Loucy (cell line): Measurements from ENCODE around the gene SDF4.

Experiments
- H2AFZ ChIP-seq: fragments of 200-600 bp; sonication (generic); 2 replicates; pipeline ENCODE4 v1.6.0; 2016; ENCODE audit warnings: antibody characterized with exemption, mild to moderate bottlenecking, low read length, moderate library complexity
- H3F3A ChIP-seq: fragments of 200-600 bp; 2 replicates; pipeline ENCODE4 v1.6.0; 2016; ENCODE audit warnings: antibody characterized with exemption, low read depth, mild to moderate bottlenecking
- H3K27me3 ChIP-seq: fragments of 200-600 bp; sonication (generic); 2 replicates; pipeline ENCODE4 v1.6.1; 2014; ENCODE audit warnings: low read length, mild to moderate bottlenecking; ENCODE audit not compliant: insufficient read depth, poor library complexity, severe bottlenecking
- H3K36me3 ChIP-seq: fragments of 200-600 bp; sonication (generic); 2 replicates; pipeline ENCODE4 v1.6.1; 2016; ENCODE audit warnings: low read length; ENCODE audit not compliant: insufficient read depth
- H3K4me1 ChIP-seq: fragments of 200-600 bp; sonication (generic); 2 replicates; pipeline ENCODE4 v1.5.1; 2014; ENCODE audit warnings: low read length, mild to moderate bottlenecking; ENCODE audit not compliant: insufficient read depth, poor library complexity, severe bottlenecking
- H3K4me2 ChIP-seq: fragments of 200-600 bp; sonication (generic); 2 replicates; pipeline ENCODE4 v1.6.0; 2014; ENCODE audit warnings: antibody characterized with exemption, low read length, low read depth, mild to moderate bottlenecking; ENCODE audit not compliant: poor library complexity, severe bottlenecking
- H3K4me3 ChIP-seq: fragments of 200-600 bp; sonication (generic); 2 replicates; pipeline ENCODE4 v1.5.1; 2014; ENCODE audit warnings: low read length, mild to moderate bottlenecking, mixed read lengths; ENCODE audit not compliant: poor library complexity, severe bottlenecking
- H3K79me2 ChIP-seq: fragments of 200-600 bp; sonication (generic); 2 replicates; pipeline ENCODE4 v1.6.1; 2014; ENCODE audit warnings: low read length; ENCODE audit not compliant: insufficient read depth
- H3K9ac ChIP-seq: fragments of 200-600 bp; sonication (generic); 2 replicates; pipeline ENCODE4 v1.6.0; 2014; ENCODE audit warnings: mild to moderate bottlenecking, low read depth, low read length, moderate library complexity; ENCODE audit not compliant: poor library complexity, severe bottlenecking
- H3K9me2 ChIP-seq: fragments of 200-600 bp; sonication (generic); replicated peaks from 2 replicates; pipeline ENCODE4 v1.6.1; 2016; ENCODE audit warnings: low read depth, low read length, mixed read lengths
- H3K9me3 ChIP-seq: fragments of 200-600 bp; sonication (generic); 2 replicates; pipeline ENCODE4 v1.6.1; 2014; ENCODE audit warnings: mild to moderate bottlenecking, antibody characterized with exemption, low read length, low read depth; ENCODE audit not compliant: insufficient read depth
- H4K20me1 ChIP-seq: fragments of 200-600 bp; sonication (generic); 2 replicates; pipeline ENCODE4 v1.6.0; 2014; ENCODE audit warnings: antibody characterized with exemption, low read length, mild to moderate bottlenecking; ENCODE audit not compliant: insufficient read depth, poor library complexity, severe bottlenecking
- EZH2phosphoT487 ChIP-seq: fragments of 200-600 bp; IDR thresholded peaks from 2 replicates; pipeline ENCODE4 v1.6.1; 2018; ENCODE audit warnings: antibody characterized with exemption, mild to moderate bottlenecking, moderate library complexity, borderline replicate concordance
- TF ChIP-seq, protein P1 (sequence below): fragments of 200-600 bp; sonication (generic); conservative IDR thresholded peaks from 2 replicates; pipeline ENCODE4 v1.5.1; 2014; ENCODE audit warnings: mild to moderate bottlenecking, antibody characterized with exemption, low read length

Gene SDF4

DNA sequence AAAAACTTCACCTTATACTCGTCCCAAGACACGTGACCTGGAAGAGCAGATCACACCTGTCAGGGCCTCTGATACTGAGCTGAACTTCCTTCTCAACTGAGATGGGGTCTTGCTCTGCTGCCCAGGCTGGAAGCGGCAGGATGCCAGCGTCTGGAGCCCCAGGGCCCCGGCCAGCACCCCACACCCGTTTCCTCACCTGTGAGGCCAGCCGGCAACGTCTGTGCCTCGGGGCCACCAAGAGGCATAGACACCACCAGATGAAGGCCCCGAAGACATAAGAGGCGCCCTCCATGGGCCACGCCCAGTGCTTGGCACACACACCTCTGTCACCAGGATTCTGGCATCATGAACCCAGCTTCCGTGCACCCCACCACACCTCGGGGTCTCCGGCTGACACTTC lies 8.5 kb downstream of the SDF4 start:
- peaks cover 23% of the 10 kb centered on the region for H4K20me1 ChIP-seq
- H3K27me3 ChIP-seq: no peaks in the 10 kb centered on the region
- no peaks in the 10 kb centered on the region for H3K9me3 ChIP-seq
- H3K36me3 ChIP-seq: peaks cover 41% of the 10 kb centered on the region; the same call in 1 of the 2 replicates
- H3F3A ChIP-seq: no peaks in the 10 kb centered on the region
- no peaks in the 10 kb centered on the region for H3K9me2 ChIP-seq
- H2AFZ ChIP-seq: no peak overlapping the region
- H3K4me1 ChIP-seq: peaks cover 5% of the 10 kb centered on the region
- H3K4me3 ChIP-seq: no peak overlapping the region
- H3K79me2 ChIP-seq: peaks cover 38% of the 10 kb centered on the region
- H3K9ac ChIP-seq: no peak overlapping the region
- TF ChIP-seq EZH2phosphoT487: no peak
- TF ChIP-seq, protein P1, sequence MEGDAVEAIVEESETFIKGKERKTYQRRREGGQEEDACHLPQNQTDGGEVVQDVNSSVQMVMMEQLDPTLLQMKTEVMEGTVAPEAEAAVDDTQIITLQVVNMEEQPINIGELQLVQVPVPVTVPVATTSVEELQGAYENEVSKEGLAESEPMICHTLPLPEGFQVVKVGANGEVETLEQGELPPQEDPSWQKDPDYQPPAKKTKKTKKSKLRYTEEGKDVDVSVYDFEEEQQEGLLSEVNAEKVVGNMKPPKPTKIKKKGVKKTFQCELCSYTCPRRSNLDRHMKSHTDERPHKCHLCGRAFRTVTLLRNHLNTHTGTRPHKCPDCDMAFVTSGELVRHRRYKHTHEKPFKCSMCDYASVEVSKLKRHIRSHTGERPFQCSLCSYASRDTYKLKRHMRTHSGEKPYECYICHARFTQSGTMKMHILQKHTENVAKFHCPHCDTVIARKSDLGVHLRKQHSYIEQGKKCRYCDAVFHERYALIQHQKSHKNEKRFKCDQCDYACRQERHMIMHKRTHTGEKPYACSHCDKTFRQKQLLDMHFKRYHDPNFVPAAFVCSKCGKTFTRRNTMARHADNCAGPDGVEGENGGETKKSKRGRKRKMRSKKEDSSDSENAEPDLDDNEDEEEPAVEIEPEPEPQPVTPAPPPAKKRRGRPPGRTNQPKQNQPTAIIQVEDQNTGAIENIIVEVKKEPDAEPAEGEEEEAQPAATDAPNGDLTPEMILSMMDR: no peak
- no peak overlapping the region for H3K4me2 ChIP-seq

- Histone ChIP-seq H4K20me1 (peaks cover 20% of the 10 kb centered on the region), H3K4me3 (no peak overlapping the region), H3K79me2 (peaks cover 32% of the 10 kb centered on the region; the same call in 1 of the 2 replicates), H3K4me1 (peaks cover 5% of the 10 kb centered on the region), H3F3A (no peaks in the 10 kb centered on the region), H3K4me2 (no peak overlapping the region), H3K9ac (no peak overlapping the region), H3K36me3 (peaks cover 46% of the 10 kb centered on the region; the same call in 1 of the 2 replicates), H3K27me3 (no peaks in the 10 kb centered on the region), H3K9me2 (no peaks in the 10 kb centered on the region), H2AFZ (no peak overlapping the region), H3K9me3 (no peaks in the 10 kb centered on the region)
- TF ChIP-seq, protein P1: no peak
- TF ChIP-seq EZH2phosphoT487: no peak
Observed at GRCh38 chr1:1222575-1223225, 9.1 kb downstream of the SDF4 start.

- Histone ChIP-seq H3K4me3 (no peak overlapping the region), H4K20me1 (peaks cover 20% of the 10 kb centered on the region), H3K4me1 (peaks cover 5% of the 10 kb centered on the region), H3K27me3 (no peaks in the 10 kb centered on the region), H3K36me3 (peaks cover 52% of the 10 kb centered on the region; the same call in 1 of the 2 replicates), H2AFZ (no peak overlapping the region), H3K9me2 (no peaks in the 10 kb centered on the region), H3K4me2 (no peak overlapping the region), H3F3A (no peaks in the 10 kb centered on the region), H3K79me2 (peaks cover 25% of the 10 kb centered on the region; the same call in 1 of the 2 replicates), H3K9me3 (no peaks in the 10 kb centered on the region), H3K9ac (no peak overlapping the region)
- TF ChIP-seq, protein P1: no peak
- no peak for TF ChIP-seq EZH2phosphoT487
Observed at GRCh38 chr1:1221887-1222574, 9.8 kb downstream of the SDF4 start.
